Activated CD4-positive, alpha-beta memory T cell treated with anti-CD3 and anti-CD28 coated beads, Interleukin-2, amount 10 ng/mL, durations not matched to agents 7 days and 5 days (primary cell): ENCODE measurements around the gene FCAMR. TPM values are rescaled to one million over a fixed set of nuclear protein-coding genes. Genes with fewer than 3 reads are reported as not detected.

ENCODE experiments used
- CTCF ChIA-PET: fragments of 350-600 bp; sonication (Branson Sonifier 250); formaldehyde crosslinking; loops from one replicate; lab custom pipeline; 2021; ENCODE audit warnings: antibody characterized with exemption, inconsistent platforms; lab: Charles Lee
- POLR2A ChIA-PET: fragments of 350-600 bp; sonication (Branson Sonifier 250); formaldehyde crosslinking; loops from one replicate; lab custom pipeline; 2021; ENCODE audit warnings: antibody characterized with exemption; lab: Charles Lee
- DNase-seq: peaks from one replicate; pipeline ENCODE4 v3.0.0-alpha.2; 2020
- H3K27ac Mint-ChIP-seq: one replicate; pipeline ENCODE4 v1.8.0; 2021; ENCODE audit warnings: mild to moderate bottlenecking, mixed read lengths
- H3K27me3 Mint-ChIP-seq: one replicate; pipeline ENCODE4 v1.8.0; 2021; ENCODE audit warnings: mixed read lengths
- H3K36me3 Mint-ChIP-seq: one replicate; pipeline ENCODE4 v1.8.0; 2021; ENCODE audit warnings: low read depth, mixed read lengths
- H3K4me1 Mint-ChIP-seq: one replicate; pipeline ENCODE4 v1.8.0; 2021; ENCODE audit warnings: mixed read lengths
- H3K4me3 Mint-ChIP-seq: one replicate; pipeline ENCODE4 v1.8.0; 2021; ENCODE audit warnings: mild to moderate bottlenecking, mixed read lengths
- H3K9me3 Mint-ChIP-seq: one replicate; pipeline ENCODE4 v1.8.0; 2021; ENCODE audit warnings: mixed read lengths
- total RNA-seq, 2 experiments: library from RNA; stranded (reverse); gene quantifications; one replicate each; pipeline ENCODE4 v1.2.3, GENCODE V29; 2021

The FCAMR gene
- total RNA-seq, 2 experiments from 2014 or later: not detected

DNA sequence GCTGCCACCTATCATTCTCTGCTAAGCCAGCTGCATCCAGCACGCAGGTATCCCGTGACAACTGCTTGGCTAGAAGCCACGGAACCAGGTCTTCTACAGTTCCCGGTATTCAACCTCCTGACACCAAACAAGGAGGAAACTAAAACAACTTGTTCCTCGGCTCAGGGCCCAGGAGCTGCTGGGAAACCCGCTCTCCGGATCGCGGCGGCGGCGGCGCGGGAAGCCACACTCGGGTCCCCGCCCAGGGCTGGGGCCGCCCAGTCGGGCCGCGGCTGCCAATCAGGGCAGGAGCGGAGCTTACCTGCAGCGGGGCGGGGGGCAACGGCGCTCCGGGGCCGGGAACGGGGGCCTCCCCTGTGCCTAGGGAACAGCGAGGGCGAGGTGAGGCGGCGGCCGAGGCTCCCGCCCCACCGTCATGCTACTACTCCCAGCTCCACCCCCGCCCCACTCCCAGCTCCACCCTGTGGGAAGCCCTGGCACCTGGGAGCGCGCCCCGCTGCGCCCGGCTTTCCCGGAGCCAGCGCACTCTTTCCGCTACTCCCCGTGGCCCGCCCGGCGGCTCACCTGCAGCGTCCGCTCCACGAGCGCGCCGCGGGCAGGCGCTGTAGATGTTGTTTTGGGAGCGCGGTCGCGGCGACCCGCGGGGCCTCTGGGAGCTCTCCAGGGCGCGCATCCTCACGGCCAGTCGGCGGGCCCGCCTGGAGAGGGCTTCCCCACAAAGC, 60.9 kb downstream of the FCAMR start:
- Mint-ChIP-seq H3K36me3 (peaks cover 72% of the 10 kb centered on the region), H3K9me3 (no peaks in the 10 kb centered on the region), H3K4me1 (peaks cover 61% of the 10 kb centered on the region), H3K27ac (no peak overlapping the region), H3K27me3 (no peaks in the 10 kb centered on the region), H3K4me3 (peak overlapping the region; percentile 46)
- CTCF ChIA-PET: interaction anchor here (0.7 to 4.1 kb wide), 23 partner anchors 10 to 274 kb away, joined by 3 to 32 read pairs (median 4); partner anchors contain the start of genes DYRK3, FCMR and IL20
- peak; percentile 39 for DNase-seq
- POLR2A ChIA-PET: interaction anchor here (1.0 to 2.1 kb wide), 12 partner anchors 9 to 439 kb away, joined by 3 to 13 read pairs (median 4); partner anchors contain the start of genes FCMR and IKBKE

DNA sequence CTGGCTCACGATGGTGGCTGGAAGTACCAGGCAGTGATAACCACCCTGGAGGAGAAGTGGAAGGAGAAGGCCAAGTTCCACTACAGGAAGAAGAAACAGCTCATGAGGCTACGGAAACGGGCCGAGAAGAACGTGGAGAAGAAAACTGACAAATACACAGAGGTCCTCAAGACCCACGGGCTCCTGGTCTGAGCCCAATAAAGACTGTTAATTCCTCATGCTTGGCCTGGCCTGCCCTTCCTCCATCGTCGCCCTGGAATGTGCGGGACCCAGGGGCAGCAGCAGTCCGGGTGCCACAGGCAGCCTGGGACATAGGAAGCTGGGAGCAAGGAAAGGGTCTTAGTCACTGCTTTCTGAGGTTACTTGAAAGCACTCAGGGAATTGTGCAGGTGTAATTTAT, 62.2 kb downstream of the FCAMR start:
- H3K27ac Mint-ChIP-seq: no peak overlapping the region
- peaks cover 72% of the 10 kb centered on the region for H3K36me3 Mint-ChIP-seq
- peaks cover 63% of the 10 kb centered on the region for H3K4me1 Mint-ChIP-seq

More for the DNA sequence above, 62.2 kb downstream of the FCAMR start:
- ChIA-PET POLR2A (interaction anchor here (0.9 kb wide), 1 partner anchor 173 kb away, joined by 4 read pairs; no protein-coding TSS in a partner anchor), CTCF (interaction anchor here (1.2 to 4.1 kb wide), 10 partner anchors 11 to 244 kb away, joined by 3 to 32 read pairs (median 6); partner anchors contain the start of genes FCMR and IL20)
- DNase-seq: no peak
- Mint-ChIP-seq H3K9me3 (no peaks in the 10 kb centered on the region), H3K27me3 (no peaks in the 10 kb centered on the region), H3K4me3 (peak overlapping the region; percentile 44)

Other genes with a start within 250 kb of the FCAMR start
- gene IL19, start 199.7 kb downstream of the FCAMR start, total RNA-seq: not detected
- 1 to 10 TPM in 1 of 2 experiments, under 1 TPM in 1; 0.73 to 1.9 TPM for gene IL10, start 198.0 kb downstream of the FCAMR start, total RNA-seq
- gene IL20, start 104.8 kb downstream of the FCAMR start, total RNA-seq: not detected
- not detected for gene IL24, start 73.0 kb downstream of the FCAMR start, total RNA-seq
- 100 to 1,000 TPM; 117 to 121 TPM for gene FCMR, start 48.5 kb downstream of the FCAMR start, total RNA-seq
- not detected for gene PIGR, start 24.0 kb downstream of the FCAMR start, total RNA-seq
- gene C1orf116, start 62.3 kb upstream of the FCAMR start, total RNA-seq: under 1 TPM in 1 of 2 experiments, not detected in 1; 0.08 TPM
- 1 to 10 TPM; 9.1 to 9.4 TPM for gene YOD1, start 80.7 kb upstream of the FCAMR start, total RNA-seq
- gene PFKFB2, start 82.8 kb upstream of the FCAMR start, total RNA-seq: 1 to 10 TPM; 1.5 to 1.7 TPM
- gene C4BPB, start 118.4 kb upstream of the FCAMR start, total RNA-seq: 1 to 10 TPM in 1 of 2 experiments, under 1 TPM in 1; 0.43 to 1.2 TPM
- gene C4BPA, start 133.8 kb upstream of the FCAMR start, total RNA-seq: not detected